Cardiac fibroblast (primary cell): ENCODE measurements around the gene TES.
"Not testable (repeated sequence)": the region's sequence is repeated elsewhere in the genome, so short reads cannot be mapped to it uniquely, and the experiment has no call there.

Source experiments
- DNase-seq, 2 donors: peaks; one replicate each; pipeline versions ENCODE4 v3.0.0 to v3.0.0-alpha.2; 2010; ENCODE audit warnings: low read depth in 2 of 2
- H3K4me3 ChIP-seq, 2 donors: replicated peaks in 1 of 2; 1 replicate in 1 of 2; 2 replicates in 1 of 2; pipeline ENCODE4 v1.5.1; 2011; ENCODE audit warnings: low read depth in 2 of 2, low read length in 2 of 2, mild to moderate bottlenecking in 2 of 2, moderate library complexity in 1 of 2
- CTCF ChIP-seq: IDR thresholded peaks from one replicate; pipeline ENCODE4 v1.5.1; 2011; ENCODE audit warnings: low read depth, mild to moderate bottlenecking, low read length, inconsistent platforms

TES gene

GRCh38 chr7:116173051-116174028 is 37.0 kb upstream of the TES start:
- DNase-seq: peak; percentile 79 to 85
- no peak overlapping the region for H3K4me3 ChIP-seq
- peak; percentile 33 for TF ChIP-seq CTCF

DNA sequence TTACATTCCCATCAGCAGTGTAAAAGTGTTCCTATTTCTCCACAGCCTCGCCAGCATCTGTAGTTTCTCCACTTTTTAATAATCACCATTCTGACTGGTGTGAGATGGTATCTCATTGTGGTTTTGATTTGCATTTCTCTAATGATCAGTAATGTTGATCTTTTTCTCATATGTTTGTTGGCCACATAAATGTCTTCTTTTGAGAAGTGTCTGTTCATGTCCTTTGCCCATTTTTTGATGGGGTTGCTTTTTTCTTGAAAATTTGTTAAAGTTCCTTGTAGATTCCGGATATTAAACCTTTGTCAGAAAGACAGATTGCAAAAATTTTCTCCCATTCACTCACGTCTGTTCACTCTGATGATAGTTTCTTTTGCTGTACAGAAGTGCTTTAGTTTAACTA is 35.2 kb upstream of the TES start:
- H3K4me3 ChIP-seq, DNase-seq: not testable (repeated sequence)

- H3K4me3 ChIP-seq: no peak overlapping the region
- no peak for TF ChIP-seq CTCF
- no peak for DNase-seq
These were observed 34.1 kb upstream of the TES start for GRCh38 chr7:116176226-116176625.

GRCh38 chr7:116177009-116177408 is 33.3 kb upstream of the TES start:
- peak; percentile 36 to 92 for DNase-seq
- H3K4me3 ChIP-seq: no peak overlapping the region
- no peak for TF ChIP-seq CTCF

DNA sequence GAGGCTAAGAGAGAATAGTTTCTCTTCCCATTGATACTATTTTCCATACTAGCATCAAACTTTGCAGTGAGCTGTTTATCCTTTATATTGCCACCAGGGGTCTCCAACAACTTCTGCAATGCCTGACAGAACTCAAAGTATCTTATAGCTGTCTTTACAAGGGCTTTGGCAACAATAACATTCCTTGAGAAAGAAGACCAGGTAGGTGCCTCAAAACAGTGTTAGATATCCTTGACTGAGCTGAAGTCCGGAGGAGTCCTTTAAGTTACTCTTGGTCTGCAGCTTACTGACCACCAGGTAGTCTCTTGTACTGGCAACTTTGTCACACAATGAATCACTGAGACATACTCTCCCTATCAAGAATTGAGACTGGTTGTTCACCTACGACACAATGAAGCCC is 30.0 kb upstream of the TES start:
- no peak overlapping the region for H3K4me3 ChIP-seq
- TF ChIP-seq CTCF: peak; percentile 66
- DNase-seq: peak; percentile 79 to 80

- TF ChIP-seq CTCF: no peak
- no peak for DNase-seq
- H3K4me3 ChIP-seq: no peak overlapping the region
These were observed 28.3 kb upstream of the TES start for GRCh38 chr7:116182023-116182422.

GRCh38 chr7:116185450-116185849 is 24.9 kb upstream of the TES start:
- no peak for DNase-seq
- no peak for TF ChIP-seq CTCF
- H3K4me3 ChIP-seq: no peak overlapping the region
